ENCODE data around the gene GALNS. TPM values are rescaled to one million over a fixed set of nuclear protein-coding genes. Genes with fewer than 3 reads are reported as not detected.

Gene GALNS
- total and polyA plus RNA-seq, 3 donors from 2014 or later, result 55.9 to 94.4 (median 65.3) TPM

GRCh38 chr16:88798772-88799455, 57.8 kb downstream of the GALNS start:
- Histone ChIP-seq H3K9me3 (no peaks in the 10 kb centered on the region), H3K27ac (no peak overlapping the region), H3K27me3 (no peaks in the 10 kb centered on the region), H3K4me3 (no peak overlapping the region), H3K36me3 (ENCODE audit: low read depth, missing control alignments) (no peaks in the 10 kb centered on the region), H3K4me1 (peaks cover under 1% of the 10 kb centered on the region)
- no peak for DNase-seq
- intact Hi-C loops (cut with DNase I; ENCODE audit: low total_unique reads), result no loop called here
- TF ChIP-seq, protein P1, sequence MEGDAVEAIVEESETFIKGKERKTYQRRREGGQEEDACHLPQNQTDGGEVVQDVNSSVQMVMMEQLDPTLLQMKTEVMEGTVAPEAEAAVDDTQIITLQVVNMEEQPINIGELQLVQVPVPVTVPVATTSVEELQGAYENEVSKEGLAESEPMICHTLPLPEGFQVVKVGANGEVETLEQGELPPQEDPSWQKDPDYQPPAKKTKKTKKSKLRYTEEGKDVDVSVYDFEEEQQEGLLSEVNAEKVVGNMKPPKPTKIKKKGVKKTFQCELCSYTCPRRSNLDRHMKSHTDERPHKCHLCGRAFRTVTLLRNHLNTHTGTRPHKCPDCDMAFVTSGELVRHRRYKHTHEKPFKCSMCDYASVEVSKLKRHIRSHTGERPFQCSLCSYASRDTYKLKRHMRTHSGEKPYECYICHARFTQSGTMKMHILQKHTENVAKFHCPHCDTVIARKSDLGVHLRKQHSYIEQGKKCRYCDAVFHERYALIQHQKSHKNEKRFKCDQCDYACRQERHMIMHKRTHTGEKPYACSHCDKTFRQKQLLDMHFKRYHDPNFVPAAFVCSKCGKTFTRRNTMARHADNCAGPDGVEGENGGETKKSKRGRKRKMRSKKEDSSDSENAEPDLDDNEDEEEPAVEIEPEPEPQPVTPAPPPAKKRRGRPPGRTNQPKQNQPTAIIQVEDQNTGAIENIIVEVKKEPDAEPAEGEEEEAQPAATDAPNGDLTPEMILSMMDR (IDR thresholded peaks at IDR 0.05), result no peak
- no peak for TF ChIP-seq POLR2A (IDR thresholded peaks at IDR 0.05)

DNA sequence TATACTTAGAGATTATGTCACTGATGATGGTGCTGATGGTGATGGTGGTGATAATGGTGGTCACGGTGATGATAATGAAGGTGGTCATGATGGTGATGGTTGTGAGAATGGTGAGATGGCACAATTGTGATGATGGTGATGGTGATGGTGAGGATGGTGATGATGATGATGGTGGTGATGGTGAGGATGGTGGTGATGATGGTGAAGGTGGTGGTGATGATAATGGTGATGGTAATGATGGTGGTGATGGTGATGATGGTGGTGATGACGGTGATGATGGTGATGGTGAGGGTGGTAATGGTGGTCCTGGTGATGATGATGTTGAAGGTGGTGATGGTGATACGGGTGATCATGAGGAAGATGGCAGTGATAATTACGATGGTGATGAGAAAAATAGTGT, 58.7 kb downstream of the GALNS start:
- TF ChIP-seq, protein P1 (IDR thresholded peaks at IDR 0.05), result no peak
- TF ChIP-seq POLR2A (IDR thresholded peaks at IDR 0.05), result no peak
- no peak overlapping the region for H3K27ac ChIP-seq
- no peak for DNase-seq
- H3K36me3 ChIP-seq (ENCODE audit: low read depth, missing control alignments), result no peaks in the 10 kb centered on the region
- H3K27me3 ChIP-seq, result no peaks in the 10 kb centered on the region
- H3K4me3 ChIP-seq, result no peak overlapping the region
- WGBS, 2 donors, result 85 to 89% methylated on average over 4 of the region's 4 CpGs
- H3K4me1 ChIP-seq, result no peaks in the 10 kb centered on the region
- intact Hi-C loops (cut with DNase I; ENCODE audit: low total_unique reads), result no loop called here
- no peaks in the 10 kb centered on the region for H3K9me3 ChIP-seq

- no peaks in the 10 kb centered on the region for H3K27me3 ChIP-seq
- no peaks in the 10 kb centered on the region for H3K36me3 ChIP-seq (ENCODE audit: low read depth, missing control alignments)
- H3K27ac ChIP-seq, result no peak overlapping the region
- no peaks in the 10 kb centered on the region for H3K4me1 ChIP-seq
- intact Hi-C loops (cut with DNase I; ENCODE audit: low total_unique reads), result no loop called here
- TF ChIP-seq POLR2A (IDR thresholded peaks at IDR 0.05), result no peak
- TF ChIP-seq, protein P1 (IDR thresholded peaks at IDR 0.05), result no peak
- no peak overlapping the region for H3K4me3 ChIP-seq
- no peak for DNase-seq
- H3K9me3 ChIP-seq, result no peaks in the 10 kb centered on the region
- 61 to 68% methylated on average over 2 to 4 of the region's 4 CpGs for WGBS, 2 donors
These were observed 60.5 kb downstream of the GALNS start for GRCh38 chr16:88796278-88796677.

DNA sequence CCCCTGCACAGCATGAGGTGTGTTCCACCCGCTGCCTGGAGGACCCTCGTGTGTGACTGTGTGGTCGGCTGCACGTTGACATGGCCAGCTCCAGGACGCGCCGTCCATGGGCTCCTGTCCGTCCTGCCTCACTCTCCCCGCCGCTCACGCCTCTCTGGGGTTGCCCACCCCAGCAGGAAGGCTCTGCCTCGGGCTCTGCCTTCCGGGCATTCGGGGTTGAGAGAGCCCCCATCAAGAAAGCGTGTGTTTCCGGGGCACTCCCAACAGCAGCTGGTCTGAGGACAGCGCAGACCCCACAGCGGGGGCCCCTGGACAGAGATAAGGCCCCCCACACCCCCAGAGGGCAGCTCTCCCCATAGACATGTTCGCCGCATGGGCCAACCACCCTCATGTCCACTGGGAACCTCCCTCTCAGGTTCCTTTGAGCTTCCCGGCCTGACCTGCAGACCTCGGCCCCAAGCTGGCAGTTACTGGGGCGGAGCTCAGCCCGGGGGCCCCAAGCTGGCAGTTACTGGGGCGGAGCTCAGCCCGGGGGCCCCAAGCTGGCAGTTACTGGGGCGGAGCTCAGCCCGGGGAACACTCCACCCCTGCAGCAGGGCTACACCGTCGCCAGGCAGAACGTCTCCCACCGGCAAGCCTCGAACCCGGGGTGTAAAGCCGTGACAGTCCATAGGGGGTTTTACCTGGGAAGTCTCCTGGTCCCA, 63.3 kb downstream of the GALNS start:
- no peak for DNase-seq
- H3K36me3 ChIP-seq (ENCODE audit: low read depth, missing control alignments), result no peaks in the 10 kb centered on the region
- no peaks in the 10 kb centered on the region for H3K9me3 ChIP-seq
- intact Hi-C loops (cut with DNase I; ENCODE audit: low total_unique reads), result no loop called here
- H3K27ac ChIP-seq, result no peak overlapping the region
- peaks cover 3% of the 10 kb centered on the region for H3K4me1 ChIP-seq
- no peaks in the 10 kb centered on the region for H3K27me3 ChIP-seq
- no peak overlapping the region for H3K4me3 ChIP-seq
- WGBS, 2 donors, result 58 to 60% methylated on average over 13 to 35 of the region's 35 CpGs
- TF ChIP-seq POLR2A (IDR thresholded peaks at IDR 0.05), result no peak
- TF ChIP-seq, protein P1 (IDR thresholded peaks at IDR 0.05), result no peak
